Keratinocyte (primary cell): Measurements from ENCODE around the gene CDON. TPM values are rescaled to one million over a fixed set of nuclear protein-coding genes. Genes with fewer than 3 reads are reported as not detected.

Source experiments
- DNase-seq: peaks from one replicate; pipeline ENCODE4 v3.0.0-alpha.2; 2011; ENCODE audit warnings: low read depth, missing footprints, low spot score
- FAIRE-seq: peaks from 2 replicates; lab custom pipeline; 2011; peaks lifted over from hg19 to GRCh38; lab: Jason Lieb, UNC
- H2AFZ ChIP-seq: 2 replicates; pipeline ENCODE4 v1.6.0; 2012; ENCODE audit warnings: low read length, control low read depth, inconsistent platforms; ENCODE audit not compliant: control insufficient read depth
- H3K27ac ChIP-seq: 2 replicates; pipeline ENCODE4 v1.5.1; 2011; ENCODE audit warnings: low read length; ENCODE audit not compliant: control insufficient read depth, insufficient read depth
- H3K27me3 ChIP-seq: 3 replicates; pipeline ENCODE4 v1.6.0; 2011; ENCODE audit warnings: low read length; ENCODE audit not compliant: control insufficient read depth, insufficient read depth; ENCODE audit errors: extremely low read depth
- H3K36me3 ChIP-seq, 2 experiments: 2 replicates in 1 of 2; 3 replicates in 1 of 2; pipeline ENCODE4 v1.5.1; 2011; ENCODE audit warnings: low read length in 2 of 2, mild to moderate bottlenecking in 1 of 2; ENCODE audit not compliant: control insufficient read depth in 2 of 2, insufficient read depth in 2 of 2; ENCODE audit errors: extremely low read depth in 1 of 2
- H3K4me1 ChIP-seq: 3 replicates; pipeline ENCODE4 v1.5.1; 2011; ENCODE audit warnings: low read length; ENCODE audit not compliant: control insufficient read depth, insufficient read depth; ENCODE audit errors: extremely low read depth
- H3K4me2 ChIP-seq: 3 replicates; pipeline ENCODE4 v1.6.0; 2011; ENCODE audit warnings: low read depth, low read length; ENCODE audit not compliant: control insufficient read depth, insufficient read depth; ENCODE audit errors: extremely low read depth
- H3K4me3 ChIP-seq, 3 experiments: fragments of 200-600 bp in 1 of 3; sonication (generic) in 1 of 3; 2 replicates in 2 of 3; 3 replicates in 1 of 3; pipeline ENCODE4 v1.5.1; 2011 to 2016; ENCODE audit warnings: low read length in 3 of 3, mild to moderate bottlenecking in 3 of 3, control low read depth in 2 of 3, inconsistent platforms in 1 of 3, low read depth in 1 of 3, mixed read lengths in 1 of 3, mixed run types in 1 of 3, moderate library complexity in 1 of 3; ENCODE audit not compliant: control insufficient read depth in 2 of 3, insufficient read depth in 2 of 3; ENCODE audit errors: extremely low read depth in 1 of 3
- H3K79me2 ChIP-seq: 2 replicates; pipeline ENCODE4 v1.6.0; 2012; ENCODE audit warnings: low read length; ENCODE audit not compliant: control insufficient read depth, insufficient read depth
- H3K9ac ChIP-seq: 3 replicates; pipeline ENCODE4 v1.6.0; 2011; ENCODE audit warnings: low read length; ENCODE audit not compliant: control insufficient read depth, insufficient read depth; ENCODE audit errors: extremely low read depth
- H3K9me1 ChIP-seq: 3 replicates; pipeline ENCODE4 v1.6.0; 2011; ENCODE audit warnings: low read length; ENCODE audit not compliant: control insufficient read depth, insufficient read depth; ENCODE audit errors: extremely low read depth
- H3K9me3 ChIP-seq: 2 replicates; pipeline ENCODE4 v1.5.1; 2012; ENCODE audit warnings: low read depth, low read length; ENCODE audit not compliant: control insufficient read depth
- H4K20me1 ChIP-seq: 3 replicates; pipeline ENCODE4 v1.6.0; 2011; ENCODE audit warnings: low read length; ENCODE audit not compliant: control insufficient read depth, insufficient read depth; ENCODE audit errors: extremely low read depth
- EZH2 ChIP-seq: IDR thresholded peaks from one replicate; pipeline ENCODE4 v1.6.1; 2012; ENCODE audit warnings: inconsistent platforms, mild to moderate bottlenecking, low read length, moderate library complexity
- dilution Hi-C: fragments of 300-500 bp; cut with MboI; formaldehyde crosslinking; loops from one replicate; pipeline ENCODE4 v1.7.0; 2020; ENCODE audit warnings: low sequenced_read_pairs; ENCODE audit not compliant: extremely low pct_ligation_motif_present
- polyA plus RNA-seq, 5 experiments: library from polyadenylated mRNA; depleted of rRNA in 3 of 5; stranded (reverse) in 3 of 5; stranded (forward) in 1 of 5; unstranded in 1 of 5; fragments of >200 nt; gene quantifications; 1 replicate in 1 of 5; 2 replicates in 3 of 5; 3 replicates in 1 of 5; pipeline versions ENCODE4 v1.2.1 to v1.2.3, GENCODE V29; 2011 to 2012; ENCODE audit warnings: missing spikeins in 2 of 5, low read depth in 1 of 5, low replicate concordance in 1 of 5
- TF ChIP-seq, protein P1 (sequence below), 3 experiments: IDR thresholded peaks in 1 of 3; conservative IDR thresholded peaks in 1 of 3; optimal IDR thresholded peaks in 1 of 3; 2 replicates in 2 of 3; 3 replicates in 1 of 3; pipeline versions ENCODE3 to v1.5.1; 2011; ENCODE audit warnings: low read length in 3 of 3, mild to moderate bottlenecking in 3 of 3, moderate library complexity in 2 of 3, control low read depth in 1 of 3, inconsistent platforms in 1 of 3; ENCODE audit not compliant: insufficient read depth in 2 of 3; ENCODE audit errors: extremely low read depth in 1 of 3

CDON gene
- polyA plus RNA-seq, 1 donor (not counting 4 experiments of a cell fraction or from before 2014, with no cell fraction given) = 1.0 TPM

DNA sequence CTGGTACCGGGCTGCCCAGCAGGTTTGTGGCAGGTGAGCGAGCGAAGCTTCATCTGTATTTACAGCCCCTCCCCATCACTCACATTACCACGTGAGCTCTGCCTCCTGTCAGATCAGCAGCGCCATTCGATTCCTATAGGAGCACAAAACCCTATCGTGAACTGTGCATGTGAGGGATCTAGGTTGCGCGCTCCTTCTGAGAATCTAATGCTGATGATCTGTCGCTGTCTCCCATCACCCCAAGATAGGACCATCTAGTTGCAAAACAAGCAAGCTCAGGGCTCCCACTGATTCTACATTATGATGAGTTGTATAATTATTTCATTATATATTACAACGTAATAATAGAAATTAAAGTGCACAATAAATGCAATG, 132.6 kb downstream of the CDON start:
- DNase-seq (no peak), FAIRE-seq (no peak)

DNA sequence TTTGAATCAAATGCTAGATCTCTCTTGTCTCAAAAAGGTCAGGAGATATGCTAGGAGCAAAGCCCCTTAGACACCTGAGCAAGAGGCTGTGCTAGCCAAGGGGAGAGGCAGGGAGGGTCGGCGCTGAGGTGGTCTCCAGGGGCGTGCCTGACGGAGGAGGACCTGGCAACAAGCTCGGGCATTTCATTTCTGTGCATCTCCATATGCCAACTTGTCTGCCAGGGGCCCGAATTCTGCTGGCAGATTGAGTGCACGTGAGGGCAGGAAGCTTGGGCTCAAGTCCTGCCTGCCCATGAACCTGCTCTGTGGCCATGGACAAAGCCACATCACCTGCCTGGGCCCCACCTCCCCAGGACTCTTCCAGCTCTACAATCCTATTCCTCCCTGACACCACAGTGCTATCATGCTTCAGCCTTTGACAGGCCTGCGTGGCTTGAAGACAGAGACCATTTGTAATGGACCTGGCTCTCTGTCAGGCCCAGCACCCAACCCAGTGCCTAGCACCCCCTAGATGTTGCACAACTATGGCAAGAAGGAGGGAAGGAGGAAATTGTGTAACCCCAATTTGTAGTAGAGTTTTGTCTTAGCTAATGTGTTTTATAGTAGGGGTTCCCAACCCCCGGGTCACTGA, 133.1 kb downstream of the CDON start:
- H3K4me1 ChIP-seq = no peaks in the 10 kb centered on the region
- no peak overlapping the region for H3K4me3 ChIP-seq
- no peaks in the 10 kb centered on the region for H3K79me2 ChIP-seq
- FAIRE-seq = no peak
- H2AFZ ChIP-seq = no peak overlapping the region
- H4K20me1 ChIP-seq = no peaks in the 10 kb centered on the region
- no peak overlapping the region for H3K9ac ChIP-seq
- dilution Hi-C loops = loop anchor here (25.0 kb wide), 1 partner anchor 283 kb away; the partner anchor contains the start of genes FAM118B and RPUSD4
- H3K9me3 ChIP-seq = no peaks in the 10 kb centered on the region
- no peak overlapping the region for H3K27ac ChIP-seq
- no peak for TF ChIP-seq EZH2
- TF ChIP-seq, protein P1, sequence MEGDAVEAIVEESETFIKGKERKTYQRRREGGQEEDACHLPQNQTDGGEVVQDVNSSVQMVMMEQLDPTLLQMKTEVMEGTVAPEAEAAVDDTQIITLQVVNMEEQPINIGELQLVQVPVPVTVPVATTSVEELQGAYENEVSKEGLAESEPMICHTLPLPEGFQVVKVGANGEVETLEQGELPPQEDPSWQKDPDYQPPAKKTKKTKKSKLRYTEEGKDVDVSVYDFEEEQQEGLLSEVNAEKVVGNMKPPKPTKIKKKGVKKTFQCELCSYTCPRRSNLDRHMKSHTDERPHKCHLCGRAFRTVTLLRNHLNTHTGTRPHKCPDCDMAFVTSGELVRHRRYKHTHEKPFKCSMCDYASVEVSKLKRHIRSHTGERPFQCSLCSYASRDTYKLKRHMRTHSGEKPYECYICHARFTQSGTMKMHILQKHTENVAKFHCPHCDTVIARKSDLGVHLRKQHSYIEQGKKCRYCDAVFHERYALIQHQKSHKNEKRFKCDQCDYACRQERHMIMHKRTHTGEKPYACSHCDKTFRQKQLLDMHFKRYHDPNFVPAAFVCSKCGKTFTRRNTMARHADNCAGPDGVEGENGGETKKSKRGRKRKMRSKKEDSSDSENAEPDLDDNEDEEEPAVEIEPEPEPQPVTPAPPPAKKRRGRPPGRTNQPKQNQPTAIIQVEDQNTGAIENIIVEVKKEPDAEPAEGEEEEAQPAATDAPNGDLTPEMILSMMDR (optimal IDR thresholded peaks at IDR 0.05 in 1 of 3, IDR thresholded peaks at IDR 0.05 in 1 of 3, conservative IDR thresholded peaks at IDR 0.05 in 1 of 3; ENCODE audit: extremely low read depth in 1 of 3, insufficient read depth in 2 of 3, low read length in 3 of 3) = no peak
- H3K27me3 ChIP-seq = peaks cover 31% of the 10 kb centered on the region
- DNase-seq = no peak
- no peaks in the 10 kb centered on the region for H3K9me1 ChIP-seq
- H3K4me2 ChIP-seq = no peak overlapping the region
- H3K36me3 ChIP-seq = no peaks in the 10 kb centered on the region

More for the DNA sequence above, 132.6 kb downstream of the CDON start:
- H3K4me1 ChIP-seq = no peaks in the 10 kb centered on the region
- H3K79me2 ChIP-seq = no peaks in the 10 kb centered on the region
- H3K9me3 ChIP-seq = no peaks in the 10 kb centered on the region
- dilution Hi-C loops = loop anchor here (25.0 kb wide), 1 partner anchor 282 kb away; the partner anchor contains the start of genes FAM118B and RPUSD4
- H2AFZ ChIP-seq = no peak overlapping the region
- H3K4me2 ChIP-seq = no peak overlapping the region
- TF ChIP-seq EZH2 = no peak
- TF ChIP-seq, protein P1 (optimal IDR thresholded peaks at IDR 0.05 in 1 of 3, IDR thresholded peaks at IDR 0.05 in 1 of 3, conservative IDR thresholded peaks at IDR 0.05 in 1 of 3; ENCODE audit: extremely low read depth in 1 of 3, insufficient read depth in 2 of 3, low read length in 3 of 3) = no peak
- H4K20me1 ChIP-seq = no peaks in the 10 kb centered on the region
- no peaks in the 10 kb centered on the region for H3K9me1 ChIP-seq
- no peak overlapping the region for H3K4me3 ChIP-seq
- no peak overlapping the region for H3K9ac ChIP-seq
- no peaks in the 10 kb centered on the region for H3K36me3 ChIP-seq
- H3K27ac ChIP-seq = no peak overlapping the region
- H3K27me3 ChIP-seq = peaks cover 31% of the 10 kb centered on the region
